ENCODE measurements around the gene GIMAP6.
"Not testable (repeated sequence)": the region's sequence is repeated elsewhere in the genome, so short reads cannot be mapped to it uniquely, and the experiment has no call there.

GIMAP6 gene

GRCh38 chr7:150666412-150666811 lies 34.2 kb upstream of the GIMAP6 start:
- in situ Hi-C loops (cut with MboI; ENCODE audit: low sequenced_read_pairs, unreplicated experiment) = loop anchor here (10.0 kb wide), 1 partner anchor 222 kb away; no protein-coding TSS in a partner anchor
- no peak for DNase-seq (ENCODE audit: low spot score)
- TF ChIP-seq CTCF (IDR thresholded peaks at IDR 0.05; ENCODE audit: borderline replicate concordance, control extremely low read depth, extremely low read depth, insufficient read depth, missing control alignments) = no peak

GRCh38 chr7:150665896-150666295 lies 33.7 kb upstream of the GIMAP6 start:
- in situ Hi-C loops (cut with MboI; ENCODE audit: low sequenced_read_pairs, unreplicated experiment) = loop anchor here (10.0 kb wide), 1 partner anchor 221 kb away; no protein-coding TSS in a partner anchor
- TF ChIP-seq CTCF (IDR thresholded peaks at IDR 0.05; ENCODE audit: borderline replicate concordance, control extremely low read depth, extremely low read depth, insufficient read depth, missing control alignments) = no peak
- DNase-seq (ENCODE audit: low spot score) = no peak

GRCh38 chr7:150665089-150665748 lies 33.0 kb upstream of the GIMAP6 start:
- DNase-seq (ENCODE audit: low spot score) = no peak
- no peak for TF ChIP-seq CTCF (IDR thresholded peaks at IDR 0.05; ENCODE audit: borderline replicate concordance, control extremely low read depth, extremely low read depth, insufficient read depth, missing control alignments)
- in situ Hi-C loops (cut with MboI; ENCODE audit: low sequenced_read_pairs, unreplicated experiment) = loop anchor here (10.0 kb wide), 1 partner anchor 220 kb away; no protein-coding TSS in a partner anchor

GRCh38 chr7:150663802-150664494 lies 31.8 kb upstream of the GIMAP6 start:
- DNase-seq (ENCODE audit: low spot score) = no peak
- TF ChIP-seq CTCF (IDR thresholded peaks at IDR 0.05; ENCODE audit: borderline replicate concordance, control extremely low read depth, extremely low read depth, insufficient read depth, missing control alignments) = no peak
- in situ Hi-C loops (cut with MboI; ENCODE audit: low sequenced_read_pairs, unreplicated experiment) = loop anchor here (10.0 kb wide), 1 partner anchor 219 kb away; no protein-coding TSS in a partner anchor

GRCh38 chr7:150662821-150663220 lies 30.6 kb upstream of the GIMAP6 start:
- DNase-seq (ENCODE audit: low spot score) = not testable (repeated sequence)
- in situ Hi-C loops (cut with MboI; ENCODE audit: low sequenced_read_pairs, unreplicated experiment) = loop anchor here (10.0 kb wide), 1 partner anchor 218 kb away; no protein-coding TSS in a partner anchor

- in situ Hi-C loops (cut with MboI; ENCODE audit: low sequenced_read_pairs, unreplicated experiment) = loop anchor here (10.0 kb wide), 1 partner anchor 216 kb away; no protein-coding TSS in a partner anchor
- no peak for DNase-seq (ENCODE audit: low spot score)
- TF ChIP-seq CTCF (IDR thresholded peaks at IDR 0.05; ENCODE audit: borderline replicate concordance, control extremely low read depth, extremely low read depth, insufficient read depth, missing control alignments) = no peak
Observed at GRCh38 chr7:150660939-150661613, 28.9 kb upstream of the GIMAP6 start.

Measured in GM13976 (cell line).